ENCODE data around the gene OXCT2.

Gene OXCT2

GRCh38 chr1:39729030-39729429 lies 42.1 kb downstream of the OXCT2 start:
- no peak for DNase-seq

GRCh38 chr1:39727932-39728317 lies 43.2 kb downstream of the OXCT2 start:
- no peak for DNase-seq

- no peak for DNase-seq
Observed at GRCh38 chr1:39727221-39727931, 43.8 kb downstream of the OXCT2 start.

- no peak for DNase-seq
Observed at GRCh38 chr1:39726600-39726999, 44.5 kb downstream of the OXCT2 start.

DNA sequence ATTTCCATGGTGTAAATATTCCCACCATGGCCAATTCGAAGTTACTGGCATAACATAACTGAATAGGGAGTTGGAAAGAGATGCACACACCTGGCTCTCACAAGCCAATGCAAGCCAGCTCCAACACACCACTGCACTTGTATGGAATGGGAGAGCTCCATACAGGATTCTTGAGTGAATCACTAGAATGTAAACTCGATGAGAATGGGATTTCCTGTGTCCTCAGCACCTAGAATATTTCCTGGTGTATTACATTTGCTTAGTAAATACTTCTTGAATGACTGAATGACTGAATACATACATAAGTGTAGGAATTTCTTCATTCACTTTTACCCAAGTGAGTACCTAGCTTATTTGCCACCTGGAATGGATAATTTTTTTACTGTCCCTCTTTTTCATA lies 48.7 kb downstream of the OXCT2 start:
- DNase-seq = no peak

GRCh38 chr1:39721664-39722063 lies 49.5 kb downstream of the OXCT2 start:
- no peak for DNase-seq

GRCh38 chr1:39720094-39720999 lies 50.8 kb downstream of the OXCT2 start:
- DNase-seq = peak; percentile 100

Data from NCI-H510A treated with DMSO at 0.1 percent for 48 hours (cell line).